ENCODE measurements around the gene TBC1D22B.

TBC1D22B gene

GRCh38 chr6:37357288-37357687 is 99.7 kb downstream of the TBC1D22B start:
- no peak for DNase-seq (ENCODE audit: low spot score)

GRCh38 chr6:37357860-37358259 is 100.3 kb downstream of the TBC1D22B start:
- no peak for DNase-seq (ENCODE audit: low spot score)

- DNase-seq (ENCODE audit: low spot score), result no peak
Measured at GRCh38 chr6:37359039-37359438, 101.5 kb downstream of the TBC1D22B start.

- no peak for DNase-seq (ENCODE audit: low spot score)
Measured at GRCh38 chr6:37362101-37362828, 104.7 kb downstream of the TBC1D22B start.

- peak; percentile 8 for DNase-seq (ENCODE audit: low spot score)
Measured at GRCh38 chr6:37365791-37366190, 108.2 kb downstream of the TBC1D22B start.

GRCh38 chr6:37366910-37367309 is 109.3 kb downstream of the TBC1D22B start:
- no peak for DNase-seq (ENCODE audit: low spot score)

- DNase-seq (ENCODE audit: low spot score), result no peak
Measured at GRCh38 chr6:37368961-37369320, 111.4 kb downstream of the TBC1D22B start.

- DNase-seq (ENCODE audit: low spot score), result no peak
Measured at GRCh38 chr6:37369321-37370201, 112.0 kb downstream of the TBC1D22B start.

GRCh38 chr6:37371154-37372083 is 113.8 kb downstream of the TBC1D22B start:
- no peak for DNase-seq (ENCODE audit: low spot score)

GRCh38 chr6:37372116-37372515 is 114.5 kb downstream of the TBC1D22B start:
- no peak for DNase-seq (ENCODE audit: low spot score)

GRCh38 chr6:37373822-37374471 is 116.4 kb downstream of the TBC1D22B start:
- no peak for DNase-seq (ENCODE audit: low spot score)

GRCh38 chr6:37375376-37375775 is 117.8 kb downstream of the TBC1D22B start:
- no peak for DNase-seq (ENCODE audit: low spot score)

- no peak for DNase-seq (ENCODE audit: low spot score)
Measured at GRCh38 chr6:37376078-37376743, 118.6 kb downstream of the TBC1D22B start.

- DNase-seq (ENCODE audit: low spot score), result peak; percentile 36
Measured at GRCh38 chr6:37381579-37381978, 124.0 kb downstream of the TBC1D22B start.

All from HuH-7 (cell line).